Lung (tissue), 12 donors: ENCODE measurements around the gene RABL6. TPM values are rescaled to one million over a fixed set of nuclear protein-coding genes. Genes with fewer than 3 reads are reported as not detected.
"Not testable (repeated sequence)": the region's sequence is repeated elsewhere in the genome, so short reads cannot be mapped to it uniquely, and the experiment has no call there.

Experiments
- ATAC-seq: fragments of 200-7000 bp; cut with Tn5 transposase; one replicate; pipeline ENCODE4 v1.9.1; 2020; ENCODE audit warnings: moderate number of reproducible peaks; ENCODE audit not compliant: insufficient read depth, low FRiP score
- DNase-seq, 3 donors: peaks; one replicate each; pipeline ENCODE4 v3.0.0-alpha.2; 2013 to 2017
- H3K27ac ChIP-seq, 2 donors: one replicate each; pipeline ENCODE4 v1.5.1; 2013; ENCODE audit warnings: mild to moderate bottlenecking in 2 of 2, moderate library complexity in 2 of 2, control low read depth in 1 of 2, inconsistent platforms in 1 of 2, low read depth in 1 of 2, low read length in 1 of 2
- H3K27me3 ChIP-seq, 3 donors: one replicate each; pipeline ENCODE4 v1.5.1; 2013; ENCODE audit warnings: low read length in 2 of 3; ENCODE audit not compliant: control insufficient read depth in 3 of 3, insufficient read depth in 3 of 3
- H3K36me3 ChIP-seq, 4 donors: one replicate each; pipeline ENCODE4 v1.5.1; 2013; ENCODE audit warnings: low read length in 4 of 4, mild to moderate bottlenecking in 1 of 4, moderate library complexity in 1 of 4; ENCODE audit not compliant: control insufficient read depth in 4 of 4, insufficient read depth in 4 of 4
- H3K4me1 ChIP-seq, 5 donors: one replicate each; pipeline ENCODE4 v1.5.1; 2013; ENCODE audit warnings: low read length in 5 of 5, mild to moderate bottlenecking in 2 of 5, moderate library complexity in 1 of 5; ENCODE audit not compliant: control insufficient read depth in 5 of 5, insufficient read depth in 5 of 5
- H3K4me3 ChIP-seq: one replicate; pipeline ENCODE4 v1.5.1; 2013; ENCODE audit warnings: mild to moderate bottlenecking, control low read depth, moderate library complexity
- H3K9ac ChIP-seq, 2 donors: one replicate each; pipeline ENCODE4 v1.5.1; 2013; ENCODE audit warnings: low read length in 2 of 2, control low read depth in 1 of 2; ENCODE audit not compliant: insufficient read depth in 1 of 2
- H3K9me3 ChIP-seq, 4 donors: one replicate each; pipeline ENCODE4 v1.5.1; 2013; ENCODE audit warnings: low read length in 3 of 4, mild to moderate bottlenecking in 1 of 4, moderate library complexity in 1 of 4; ENCODE audit not compliant: control insufficient read depth in 4 of 4, insufficient read depth in 3 of 4
- CTCF ChIP-seq: IDR thresholded peaks from 2 replicates; pipeline ENCODE4 v1.5.1; 2012; ENCODE audit warnings: mild to moderate bottlenecking; ENCODE audit errors: control extremely low read depth, extremely low read depth
- WGBS, 2 donors: extraction: QIAGEN DNeasy Blood & Tissue Kit; methylation state at CpG; one replicate each; pipeline ENCODE4 v1.1.7; 2013; 5-methylcytosine and 5-hydroxymethylcytosine counted together
- polyA plus RNA-seq, 2 donors: library from polyadenylated mRNA; stranded (reverse); fragments of 200-250 nt; gene quantifications; one replicate each; pipeline ENCODE4 v1.2.1, GENCODE V29; 2013
- total RNA-seq, 2 donors: library from RNA; depleted of rRNA in 1 of 2; stranded (reverse); fragments of >200 nt in 1 of 2; gene quantifications; one replicate each; pipeline ENCODE4 v1.2.1, GENCODE V29; 2014 to 2021
- donor health status: control.
- donor health status: control.
- donor health status: Bipolar disorder and iron deficiency.
- donor health status: healthy.
- donor health status: DM: yes; HTN: yes; CAD: no.

RABL6 gene
- total and polyA plus RNA-seq, 4 donors, result 36.4 to 87.8 (median 62.2) TPM

- no peak for TF ChIP-seq CTCF
- Histone ChIP-seq H3K9me3 (no peaks in the 10 kb centered on the region), H3K36me3 (peaks cover 0 to 61% (median 3%) of the 10 kb centered on the region in 4 donors), H3K4me1 (peaks cover 0 to 10% (median 0%) of the 10 kb centered on the region in 5 donors), H3K27ac (no peak overlapping the region), H3K9ac (no peak overlapping the region), H3K4me3 (no peak overlapping the region), H3K27me3 (no peaks in the 10 kb centered on the region)
- 87 to 97% methylated on average over 20 to 21 of the region's 21 CpGs for WGBS, 2 donors
- no peak for ATAC-seq
- DNase-seq, result no peak
Observed at GRCh38 chr9:136835932-136836904, 28.5 kb downstream of the RABL6 start.

GRCh38 chr9:136837146-136837855 lies 29.6 kb downstream of the RABL6 start:
- Histone ChIP-seq H3K36me3 (peaks cover 0 to 50% (median 3%) of the 10 kb centered on the region in 4 donors), H3K4me3 (no peak overlapping the region), H3K9me3 (no peaks in the 10 kb centered on the region), H3K4me1 (peaks cover 0 to 18% (median 6%) of the 10 kb centered on the region in 5 donors), H3K27ac (no peak overlapping the region), H3K27me3 (no peaks in the 10 kb centered on the region), H3K9ac (no peak overlapping the region)
- TF ChIP-seq CTCF, result no peak
- no peak for ATAC-seq
- 91 to 93% methylated on average over 21 to 27 of the region's 27 CpGs for WGBS, 2 donors
- DNase-seq, result no peak

- ATAC-seq, result not testable (repeated sequence)
Observed at GRCh38 chr9:136837856-136838277, 30.1 kb downstream of the RABL6 start.

More at GRCh38 chr9:136837856-136838277, 30.1 kb downstream of the RABL6 start:
- H3K9me3 ChIP-seq, H3K27ac ChIP-seq, H3K4me3 ChIP-seq, DNase-seq, H3K9ac ChIP-seq, H3K27me3 ChIP-seq: not testable (repeated sequence)
- Histone ChIP-seq H3K36me3 (peaks cover 0 to 47% (median 2%) of the 10 kb centered on the region in 4 donors), H3K4me1 (peaks cover 0 to 23% (median 6%) of the 10 kb centered on the region in 5 donors)
- WGBS, 2 donors, result 92 to 93% methylated on average over 15 of the region's 15 CpGs
